SK-N-SH (cell line): ENCODE results near the gene CIT. TPM values are rescaled to one million over a fixed set of nuclear protein-coding genes. Genes with fewer than 3 reads are reported as not detected.

Source experiments
- CTCF ChIA-PET: fragments of 300-600, 350-600 bp; formaldehyde crosslinking; extraction: SDS; loops from one replicate; lab custom pipeline; 2021; lab: Yijun Ruan, JAX
- POLR2A ChIA-PET: fragments of 350-600 bp; sonication (Branson Sonifier 250); formaldehyde crosslinking; extraction: SDS; loops from one replicate; lab custom pipeline; 2020; ENCODE audit warnings: antibody characterized with exemption, inconsistent platforms; lab: Yijun Ruan, JAX
- DNase-seq: peaks from one replicate; pipeline ENCODE4 v3.0.0; 2012
- H2AFZ ChIP-seq: fragments of 200-600 bp; sonication (generic); 2 replicates; pipeline ENCODE4 v1.8.1; 2016; ENCODE audit warnings: antibody characterized with exemption, mild to moderate bottlenecking, low read depth
- H3F3A ChIP-seq: fragments of 200-600 bp; sonication (generic); replicated peaks from 2 replicates; pipeline ENCODE3; 2016; ENCODE audit warnings: antibody characterized with exemption, mild to moderate bottlenecking; ENCODE audit not compliant: insufficient read depth
- H3K27ac ChIP-seq, 2 experiments: fragments of 200-500 bp in 1 of 2; fragments of 200-600 bp in 1 of 2; sonication (Bioruptor generic) in 1 of 2; sonication (generic), shearing (Covaris generic) in 1 of 2; 2 replicates each; pipeline versions ENCODE4 v1.5.1 to v1.6.1; 2014 to 2016; ENCODE audit warnings: low read depth in 2 of 2, inconsistent platforms in 1 of 2, low read length in 1 of 2, mild to moderate bottlenecking in 1 of 2, mixed read lengths in 1 of 2
- H3K27me3 ChIP-seq: fragments of 200-600 bp; sonication (generic), shearing (Covaris generic); 2 replicates; pipeline ENCODE4 v1.6.1; 2016; ENCODE audit warnings: mixed run types; ENCODE audit not compliant: insufficient read depth
- H3K36me3 ChIP-seq, 2 experiments: fragments of 200-500 bp in 1 of 2; fragments of 200-600 bp in 1 of 2; sonication (Bioruptor generic) in 1 of 2; sonication (generic) in 1 of 2; replicated peaks in 1 of 2; 2 replicates each; pipeline versions ENCODE3 to v1.5.1; 2014 to 2016; ENCODE audit warnings: low read length in 1 of 2, mild to moderate bottlenecking in 1 of 2; ENCODE audit not compliant: insufficient read depth in 2 of 2, control insufficient read depth in 1 of 2
- H3K4me1 ChIP-seq, 2 experiments: fragments of 200-500 bp in 1 of 2; fragments of 200-600 bp in 1 of 2; sonication (Bioruptor generic) in 1 of 2; sonication (generic), shearing (Covaris generic) in 1 of 2; 2 replicates each; pipeline versions ENCODE4 v1.5.1 to v1.6.1; 2014 to 2016; ENCODE audit warnings: low read depth in 1 of 2, low read length in 1 of 2, mixed run types in 1 of 2; ENCODE audit not compliant: insufficient read depth in 2 of 2, control insufficient read depth in 1 of 2
- H3K4me2 ChIP-seq: fragments of 200-600 bp; sonication (generic), shearing (Covaris generic); 2 replicates; pipeline ENCODE4 v1.6.1; 2017; ENCODE audit warnings: mixed run types
- H3K4me3 ChIP-seq, 2 experiments: fragments of 200-500 bp in 1 of 2; fragments of 200-600 bp in 1 of 2; sonication (Bioruptor generic) in 1 of 2; sonication (generic), shearing (Covaris generic) in 1 of 2; 2 replicates each; pipeline versions ENCODE4 v1.5.1 to v1.8.1; 2014 to 2016; ENCODE audit warnings: low read depth in 2 of 2, inconsistent platforms in 1 of 2, low read length in 1 of 2, mild to moderate bottlenecking in 1 of 2, mixed read lengths in 1 of 2, moderate library complexity in 1 of 2
- H3K79me2 ChIP-seq: fragments of 200-600 bp; sonication (generic); 2 replicates; pipeline ENCODE4 v1.8.1; 2017; ENCODE audit warnings: mild to moderate bottlenecking; ENCODE audit not compliant: insufficient read depth
- H3K9ac ChIP-seq: fragments of 200-600 bp; sonication (generic); 2 replicates; pipeline ENCODE4 v1.6.1; 2017; ENCODE audit warnings: mixed run types
- H3K9me2 ChIP-seq: fragments of 200-600 bp; sonication (generic); 2 replicates; pipeline ENCODE4 v1.6.1; 2017; ENCODE audit warnings: mixed run types
- H3K9me3 ChIP-seq: fragments of 200-600 bp; sonication (generic); 2 replicates; pipeline ENCODE4 v1.6.1; 2017; ENCODE audit warnings: mixed run types, mild to moderate bottlenecking, moderate library complexity
- H4K20me1 ChIP-seq: fragments of 200-600 bp; sonication (generic); 2 replicates; pipeline ENCODE4 v1.6.1; 2017; ENCODE audit warnings: mild to moderate bottlenecking, mixed run types; ENCODE audit not compliant: insufficient read depth
- CHD2 ChIP-seq: fragments of 150-350 bp; IDR thresholded peaks from 2 replicates; pipeline ENCODE4 v1.6.1; 2018; ENCODE audit warnings: low read length; ENCODE audit not compliant: partially characterized antibody
- CTCF ChIP-seq: fragments of 200-600 bp; sonication (generic); IDR thresholded peaks from 2 replicates; pipeline ENCODE4 v1.6.1; 2017; ENCODE audit warnings: antibody characterized with exemption, mild to moderate bottlenecking, moderate library complexity
- EP300 ChIP-seq, 2 experiments: IDR thresholded peaks; 2 replicates each; pipeline versions ENCODE4 v1.4.0 to v1.6.1; 2012; ENCODE audit warnings: borderline replicate concordance in 1 of 2, low read depth in 1 of 2, low read length in 1 of 2
- FOSL2 ChIP-seq: IDR thresholded peaks from 2 replicates; pipeline ENCODE4 v1.4.0; 2012; ENCODE audit warnings: low read depth, mild to moderate bottlenecking, moderate library complexity, borderline replicate concordance
- GABPA ChIP-seq: IDR thresholded peaks from 2 replicates; pipeline ENCODE4 v1.4.0; 2012; ENCODE audit warnings: low read depth, mild to moderate bottlenecking
- GATA2 ChIP-seq: sonication (generic); formaldehyde crosslinking; IDR thresholded peaks from 2 replicates; pipeline ENCODE4 v1.5.0; 2020; ENCODE audit warnings: mild to moderate bottlenecking, missing genetic modification reagents
- JUND ChIP-seq: IDR thresholded peaks from 2 replicates; pipeline ENCODE4 v1.4.0; 2012
- MAX ChIP-seq: IDR thresholded peaks from 2 replicates; pipeline ENCODE4 v1.4.0; 2012; ENCODE audit warnings: low read depth
- MXI1 ChIP-seq: IDR thresholded peaks from 2 replicates; pipeline ENCODE4 v1.6.1; 2012; ENCODE audit warnings: mild to moderate bottlenecking, low read depth, low read length, improper control_type of control experiment
- PBX3 ChIP-seq: IDR thresholded peaks from 2 replicates; pipeline ENCODE4; 2012
- POLR2AphosphoS5 ChIP-seq: IDR thresholded peaks from 2 replicates; pipeline ENCODE4 v1.6.1; 2012; ENCODE audit warnings: low read depth, low read length
- RAD21 ChIP-seq: IDR thresholded peaks from 2 replicates; pipeline ENCODE4 v1.6.1; 2012; ENCODE audit warnings: mild to moderate bottlenecking, low read length
- RCOR1 ChIP-seq: fragments of 150-350 bp; IDR thresholded peaks from 2 replicates; pipeline ENCODE4 v1.6.1; 2017; ENCODE audit warnings: antibody characterized with exemption, low read length
- RFX5 ChIP-seq: IDR thresholded peaks from 2 replicates; pipeline ENCODE4 v1.6.1; 2012; ENCODE audit warnings: mild to moderate bottlenecking, improper control_type of control experiment, low read length
- SIN3A ChIP-seq: IDR thresholded peaks from 2 replicates; pipeline ENCODE4 v1.6.1; 2012; ENCODE audit warnings: low read depth, mild to moderate bottlenecking, low read length, moderate library complexity, borderline replicate concordance
- TAF1 ChIP-seq: IDR thresholded peaks from 2 replicates; pipeline ENCODE4 v1.6.1; 2012; ENCODE audit warnings: low read depth, mild to moderate bottlenecking, low read length, moderate library complexity, borderline replicate concordance
- TCF12 ChIP-seq: IDR thresholded peaks from 2 replicates; pipeline ENCODE4 v1.4.0; 2012
- TEAD4 ChIP-seq: IDR thresholded peaks from 2 replicates; pipeline ENCODE4 v1.4.0; 2012; ENCODE audit warnings: mild to moderate bottlenecking, borderline replicate concordance; ENCODE audit not compliant: insufficient read depth
- USF1 ChIP-seq: IDR thresholded peaks from 2 replicates; pipeline ENCODE4 v1.4.0; 2012; ENCODE audit warnings: low read depth, borderline replicate concordance
- YY1 ChIP-seq: IDR thresholded peaks from 2 replicates; pipeline ENCODE4 v1.4.0; 2012; ENCODE audit warnings: low read depth, mild to moderate bottlenecking
- ZBTB33 ChIP-seq: IDR thresholded peaks from 2 replicates; pipeline ENCODE4 v1.4.0; 2012; ENCODE audit warnings: low read depth, borderline replicate concordance
- WGBS: methylation state at CpG from one replicate; pipeline ENCODE4 v1.1.6; 2017; ENCODE audit warnings: low lambda C conversion rate; 5-methylcytosine and 5-hydroxymethylcytosine counted together
- polyA plus RNA-seq, 3 experiments: library from polyadenylated mRNA; depleted of rRNA; stranded (reverse); fragments of >200 nt; gene quantifications; 2 replicates each; pipeline ENCODE4 v1.2.3, GENCODE V29; 2012
- TF ChIP-seq, protein P1 (sequence below): IDR thresholded peaks from 2 replicates; pipeline ENCODE4 v1.6.1; 2012; ENCODE audit warnings: mild to moderate bottlenecking, low read depth, low read length, moderate library complexity

The CIT gene
- polyA plus RNA-seq, 1 of the 3 experiments (the other 2 are of a cell fraction): 7.7 TPM

GRCh38 chr12:119667577-119668323, 209.4 kb downstream of the CIT start, which contains the start of gene PRKAB1:
Gene PRKAB1 (plus strand): TSS chr12:119668133. CDS start chr12:119668245, 112 bp downstream.
- Histone ChIP-seq H3K4me1 (peaks cover 6 to 7% of the 10 kb centered on the region in 2 experiments; a peak in 3 of 4 replicates), H3K27me3 (no peaks in the 10 kb centered on the region), H3K79me2 (peaks cover 49% of the 10 kb centered on the region), H3K27ac (peak within 1 kb of the TSS; percentile 76 to 94), H3K36me3 (peaks cover 22 to 27% of the 10 kb centered on the region in 2 experiments), H2AFZ (peak within 1 kb of the TSS; percentile 98), H3K4me2 (peak within 1 kb of the TSS; percentile 81), H3F3A (peaks cover 4% of the 10 kb centered on the region), H3K4me3 (peak within 1 kb of the TSS; percentile 84 to 99), H4K20me1 (no peaks in the 10 kb centered on the region), H3K9me2 (no peaks in the 10 kb centered on the region), H3K9me3 (no peaks in the 10 kb centered on the region), H3K9ac (peak within 1 kb of the TSS; percentile 91)
- under 1% methylated on average over 43 of the region's 69 CpGs for WGBS
- peak; percentile 98 for DNase-seq
- ChIA-PET CTCF (interaction anchor here (1.0 to 2.1 kb wide), 13 partner anchors 9 to 235 kb away, joined by 3 to 16 read pairs (median 5); no protein-coding TSS in a partner anchor), POLR2A (interaction anchor here (1.5 kb wide), 1 partner anchor 1295 kb away, joined by 3 read pairs; the partner anchor contains the start of gene TAOK3)
- TF ChIP-seq TCF12 (peak; percentile 24; the same call in 1 of the 2 replicates), ZBTB33 (peak; percentile 95), USF1 (0 out of 2 replicates have a peak, but pooled peaks have one; percentile 34), POLR2AphosphoS5 (peak; percentile 88), RCOR1 (peak; percentile 60; the same call in 1 of the 2 replicates), JUND (no peak), MXI1 (peak; percentile 82; the same call in 1 of the 2 replicates), TAF1 (peak; percentile 65; the same call in 1 of the 2 replicates), GABPA (peak; percentile 96), YY1 (peak; percentile 53; the same call in 1 of the 2 replicates), RFX5 (no peak), TEAD4 (no peak), RAD21 (peak; percentile 55), EP300 (IDR thresholded peaks at IDR 0.05; ENCODE audit: borderline replicate concordance in 1 of 2, low read depth in 1 of 2, low read length in 1 of 2) (no peak; a peak in 1 of 4 replicates), MAX (peak; percentile 86), PBX3 (no peak; the same call in 1 of the 2 replicates), CTCF (peak; percentile 94), FOSL2 (no peak), CHD2 (peak; percentile 97), SIN3A (peak; percentile 17; the same call in 1 of the 2 replicates), GATA2 (CRISPR knock-in tag) (no peak)
- TF ChIP-seq, protein P1, sequence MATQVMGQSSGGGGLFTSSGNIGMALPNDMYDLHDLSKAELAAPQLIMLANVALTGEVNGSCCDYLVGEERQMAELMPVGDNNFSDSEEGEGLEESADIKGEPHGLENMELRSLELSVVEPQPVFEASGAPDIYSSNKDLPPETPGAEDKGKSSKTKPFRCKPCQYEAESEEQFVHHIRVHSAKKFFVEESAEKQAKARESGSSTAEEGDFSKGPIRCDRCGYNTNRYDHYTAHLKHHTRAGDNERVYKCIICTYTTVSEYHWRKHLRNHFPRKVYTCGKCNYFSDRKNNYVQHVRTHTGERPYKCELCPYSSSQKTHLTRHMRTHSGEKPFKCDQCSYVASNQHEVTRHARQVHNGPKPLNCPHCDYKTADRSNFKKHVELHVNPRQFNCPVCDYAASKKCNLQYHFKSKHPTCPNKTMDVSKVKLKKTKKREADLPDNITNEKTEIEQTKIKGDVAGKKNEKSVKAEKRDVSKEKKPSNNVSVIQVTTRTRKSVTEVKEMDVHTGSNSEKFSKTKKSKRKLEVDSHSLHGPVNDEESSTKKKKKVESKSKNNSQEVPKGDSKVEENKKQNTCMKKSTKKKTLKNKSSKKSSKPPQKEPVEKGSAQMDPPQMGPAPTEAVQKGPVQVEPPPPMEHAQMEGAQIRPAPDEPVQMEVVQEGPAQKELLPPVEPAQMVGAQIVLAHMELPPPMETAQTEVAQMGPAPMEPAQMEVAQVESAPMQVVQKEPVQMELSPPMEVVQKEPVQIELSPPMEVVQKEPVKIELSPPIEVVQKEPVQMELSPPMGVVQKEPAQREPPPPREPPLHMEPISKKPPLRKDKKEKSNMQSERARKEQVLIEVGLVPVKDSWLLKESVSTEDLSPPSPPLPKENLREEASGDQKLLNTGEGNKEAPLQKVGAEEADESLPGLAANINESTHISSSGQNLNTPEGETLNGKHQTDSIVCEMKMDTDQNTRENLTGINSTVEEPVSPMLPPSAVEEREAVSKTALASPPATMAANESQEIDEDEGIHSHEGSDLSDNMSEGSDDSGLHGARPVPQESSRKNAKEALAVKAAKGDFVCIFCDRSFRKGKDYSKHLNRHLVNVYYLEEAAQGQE: 0 out of 2 replicates have a peak, but pooled peaks have one; percentile 33
